Activated CD8-positive, alpha-beta memory T cell treated with anti-CD3 and anti-CD28 coated beads, Interleukin-2, amount 50 U/mL, for 1 hour (primary cell): ENCODE results near the gene FBH1.

Experiments used
- DNase-seq: peaks from one replicate; pipeline ENCODE4 v3.0.0-alpha.2; 2020; ENCODE audit errors: extremely low read depth

FBH1 gene

DNA sequence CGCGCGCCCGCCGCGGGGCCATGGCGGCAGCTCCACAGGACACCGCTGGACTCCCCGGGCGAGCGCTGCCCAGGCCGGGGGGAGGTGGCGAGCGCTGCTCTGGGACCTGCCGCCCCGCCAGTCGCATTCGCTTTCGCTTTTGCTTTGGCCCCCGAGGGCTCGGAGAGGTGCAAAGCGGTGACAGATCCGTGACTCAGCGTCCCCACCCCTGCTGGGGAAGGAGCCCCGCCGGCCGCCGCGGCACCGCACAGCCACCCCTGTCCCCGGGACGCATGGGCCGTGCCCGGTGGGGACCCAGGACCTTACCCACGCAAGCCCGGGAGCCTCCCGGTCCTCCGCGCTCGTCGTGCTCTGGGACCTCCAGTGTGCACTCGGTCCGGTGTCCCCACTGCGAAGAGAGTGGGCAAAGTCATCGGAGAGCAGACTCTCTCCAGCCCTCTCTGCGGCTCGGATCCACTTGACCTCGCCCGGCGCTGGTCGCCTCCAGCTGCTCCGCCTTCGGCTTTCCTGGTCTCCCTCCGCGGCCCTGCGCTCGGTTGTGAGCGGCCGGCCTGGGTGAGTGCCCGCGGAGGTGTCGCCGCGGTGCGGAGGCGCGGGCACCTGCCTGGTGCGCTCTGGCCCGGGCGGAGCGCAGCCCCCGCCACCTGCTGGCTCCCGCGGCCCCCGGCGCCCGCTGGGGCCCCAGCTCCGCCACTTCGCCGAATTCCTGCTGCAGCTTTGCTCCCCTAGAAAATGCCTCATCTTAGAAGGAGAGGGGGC, 87.6 kb downstream of the FBH1 start, which contains the start of gene IL15RA:
Gene IL15RA, minus strand, starts transcription at position 73 of the 759 bp plus-strand sequence. Its CDS starts 51 bp downstream, at position 22.
- peak; percentile 39 for DNase-seq

DNA sequence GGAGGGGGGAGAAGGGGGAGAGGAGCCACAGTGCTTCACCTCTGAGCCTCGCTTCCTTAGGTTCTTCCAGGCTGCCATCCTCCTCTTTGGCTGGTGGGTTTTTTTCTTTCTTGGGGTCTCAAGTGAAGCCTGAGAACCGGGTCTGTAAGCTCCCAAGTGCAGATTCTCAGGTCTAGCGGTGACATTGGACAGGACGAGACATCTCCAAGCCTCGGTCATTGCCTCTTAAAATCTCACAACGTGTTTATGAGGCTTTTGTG, 88.1 kb downstream of the FBH1 start:
- DNase-seq, result no peak

GRCh38 chr10:5981529-5981928, 91.5 kb downstream of the FBH1 start:
- no peak for DNase-seq

DNA sequence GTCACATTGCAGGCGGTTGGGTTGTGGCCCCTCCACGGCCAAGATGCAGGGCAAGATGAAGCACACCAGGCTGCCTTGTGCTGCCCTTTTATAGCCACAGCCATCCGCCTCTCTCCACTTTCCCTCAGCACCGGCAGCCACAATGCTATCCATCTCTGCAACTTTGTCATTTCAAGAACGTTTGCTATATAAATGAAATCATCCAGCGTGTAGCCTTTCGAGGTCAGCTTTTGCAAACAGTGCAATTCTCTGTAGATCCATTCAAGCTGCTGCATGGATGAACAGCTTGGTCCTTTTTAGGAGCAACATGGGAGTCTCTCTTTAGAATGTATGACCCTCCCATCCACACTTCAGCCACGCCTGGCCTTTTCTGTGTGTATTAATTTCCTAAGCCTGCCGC, 93.7 kb downstream of the FBH1 start:
- DNase-seq, result no peak

GRCh38 chr10:5985029-5985428, 95.0 kb downstream of the FBH1 start:
- no peak for DNase-seq
